RPMI7951 (cell line): Measurements from ENCODE around the gene ASGR1. TPM values are rescaled to one million over a fixed set of nuclear protein-coding genes. Genes with fewer than 3 reads are reported as not detected.
A peak's percentile ranks its signal among the peaks of the same experiment; 100 is the strongest.
"Not testable (repeated sequence)": the region's sequence is repeated elsewhere in the genome, so short reads cannot be mapped to it uniquely, and the experiment has no call there.

Source experiments
- DNase-seq: peaks from one replicate; pipeline ENCODE4 v3.0.0-alpha.2; 2012; ENCODE audit warnings: low read depth
- total RNA-seq: library from RNA; depleted of rRNA; stranded (reverse); fragments of >200 nt; shearing (Covaris generic); gene quantifications from 2 replicates; pipeline ENCODE4 v1.2.3, GENCODE V29; 2014

ASGR1 gene
- total RNA-seq, 1 experiment from 2014 or later, result not detected

- DNase-seq, result no peak
Observed at GRCh38 chr17:7166873-7167272, 12.3 kb downstream of the ASGR1 start.

GRCh38 chr17:7159571-7159970 is 19.6 kb downstream of the ASGR1 start:
- DNase-seq, result not testable (repeated sequence)

- DNase-seq, result not testable (repeated sequence)
Observed at GRCh38 chr17:7158424-7158823, 20.7 kb downstream of the ASGR1 start.

- no peak for DNase-seq
Observed at GRCh38 chr17:7156342-7156940, 22.7 kb downstream of the ASGR1 start.

GRCh38 chr17:7147772-7148171 is 31.4 kb downstream of the ASGR1 start:
- no peak for DNase-seq

GRCh38 chr17:7146115-7146514 is 33.1 kb downstream of the ASGR1 start:
- no peak for DNase-seq

GRCh38 chr17:7144213-7144612 is 35.0 kb downstream of the ASGR1 start:
- DNase-seq, result no peak

GRCh38 chr17:7141824-7142223 is 37.3 kb downstream of the ASGR1 start:
- no peak for DNase-seq

- no peak for DNase-seq
Observed at GRCh38 chr17:7139400-7139799, 39.8 kb downstream of the ASGR1 start.

GRCh38 chr17:7138800-7139381 is 40.3 kb downstream of the ASGR1 start:
- DNase-seq, result no peak

GRCh38 chr17:7137171-7137943 is 41.8 kb downstream of the ASGR1 start:
- DNase-seq, result no peak

GRCh38 chr17:7136266-7136877 is 42.8 kb downstream of the ASGR1 start:
- peak; percentile 47 for DNase-seq

- no peak for DNase-seq
Observed at GRCh38 chr17:7133916-7134315, 45.3 kb downstream of the ASGR1 start.

GRCh38 chr17:7133424-7133823 is 45.7 kb downstream of the ASGR1 start:
- no peak for DNase-seq

- no peak for DNase-seq
Observed at GRCh38 chr17:7132511-7133094, 46.6 kb downstream of the ASGR1 start.

GRCh38 chr17:7131423-7131791 is 47.8 kb downstream of the ASGR1 start:
- no peak for DNase-seq

- DNase-seq, result no peak
Observed at GRCh38 chr17:7130621-7131422, 48.3 kb downstream of the ASGR1 start.

GRCh38 chr17:7129311-7129710 is 49.9 kb downstream of the ASGR1 start:
- no peak for DNase-seq

GRCh38 chr17:7128160-7128559 is 51.0 kb downstream of the ASGR1 start:
- no peak for DNase-seq

GRCh38 chr17:7127501-7127900 is 51.7 kb downstream of the ASGR1 start:
- DNase-seq, result not testable (repeated sequence)

GRCh38 chr17:7126386-7126785 is 52.8 kb downstream of the ASGR1 start:
- not testable (repeated sequence) for DNase-seq
